Epithelial cell of esophagus (primary cell): ENCODE results near the gene CNDP2.

Source experiments
- DNase-seq: peaks from one replicate; pipeline ENCODE4 v3.0.0; 2010; ENCODE audit warnings: low read depth
- H3K4me3 ChIP-seq: 2 replicates; pipeline ENCODE4 v1.5.1; 2011; ENCODE audit warnings: mild to moderate bottlenecking, low read length, control low read depth
- CTCF ChIP-seq: IDR thresholded peaks from 2 replicates; pipeline ENCODE4 v1.5.1; 2011; ENCODE audit warnings: low read depth, mild to moderate bottlenecking, low read length, control low read depth, inconsistent platforms; ENCODE audit not compliant: insufficient read depth; ENCODE audit errors: missing control alignments

CNDP2 gene

GRCh38 chr18:74528913-74529312 lies 32.8 kb downstream of the CNDP2 start:
- H3K4me3 ChIP-seq: no peak overlapping the region
- TF ChIP-seq CTCF: no peak
- no peak for DNase-seq

- no peak overlapping the region for H3K4me3 ChIP-seq
- DNase-seq: no peak
- no peak for TF ChIP-seq CTCF
Measured at GRCh38 chr18:74529378-74529777, 33.2 kb downstream of the CNDP2 start.

- DNase-seq: no peak
- H3K4me3 ChIP-seq: no peak overlapping the region
- no peak for TF ChIP-seq CTCF
Measured at GRCh38 chr18:74529811-74530583, 33.8 kb downstream of the CNDP2 start.

- H3K4me3 ChIP-seq: no peak overlapping the region
- no peak for TF ChIP-seq CTCF
- DNase-seq: no peak
Measured at GRCh38 chr18:74530584-74530862, 34.4 kb downstream of the CNDP2 start.

GRCh38 chr18:74531043-74531442 lies 34.9 kb downstream of the CNDP2 start:
- H3K4me3 ChIP-seq: no peak overlapping the region
- no peak for DNase-seq
- no peak for TF ChIP-seq CTCF

- no peak for DNase-seq
- H3K4me3 ChIP-seq: no peak overlapping the region
- no peak for TF ChIP-seq CTCF
Measured at GRCh38 chr18:74532511-74533025, 36.4 kb downstream of the CNDP2 start.

- no peak for TF ChIP-seq CTCF
- H3K4me3 ChIP-seq: no peak overlapping the region
- DNase-seq: no peak
Measured at GRCh38 chr18:74533666-74534065, 37.5 kb downstream of the CNDP2 start.
